Endothelial cell of umbilical vein (primary cell): Measurements from ENCODE around the gene VPS35. TPM values are rescaled to one million over a fixed set of nuclear protein-coding genes. Genes with fewer than 3 reads are reported as not detected.
"Not testable (repeated sequence)": the region's sequence is repeated elsewhere in the genome, so short reads cannot be mapped to it uniquely, and the experiment has no call there.

ENCODE experiments used
- BruUV-seq: library from RNA; stranded (reverse); fragments of 400-500 nt; replicated peaks from 2 replicates; lab custom pipeline; 2021; lab: Mats Ljungman, UMichigan
- CTCF ChIA-PET: fragments of 300-600, 350-600 bp; sonication (Branson Sonifier 250); formaldehyde crosslinking; loops from one replicate; lab custom pipeline; 2021; ENCODE audit warnings: antibody characterized with exemption, inconsistent platforms; lab: Charles Lee
- POLR2A ChIA-PET: fragments of 300-600, 350-600 bp; sonication (Branson Sonifier 250); formaldehyde crosslinking; loops from one replicate; lab custom pipeline; 2021; ENCODE audit warnings: antibody characterized with exemption, inconsistent platforms; lab: Charles Lee
- DNase-seq: peaks from one replicate; pipeline ENCODE4 v3.0.0-alpha.2; 2011; ENCODE audit warnings: low read depth, low spot score
- FAIRE-seq: peaks from 2 replicates; lab custom pipeline; 2011; peaks lifted over from hg19 to GRCh38; lab: Jason Lieb, UNC
- H2AFZ ChIP-seq: 2 replicates; pipeline ENCODE4 v1.6.0; 2012; ENCODE audit warnings: low read depth, low read length, control low read depth, inconsistent platforms
- H3K27ac ChIP-seq: 2 replicates; pipeline ENCODE4 v1.5.1; 2011; ENCODE audit warnings: low read depth, mild to moderate bottlenecking, control low read depth, low read length, moderate library complexity; ENCODE audit not compliant: insufficient read depth
- H3K27me3 ChIP-seq, 2 experiments: 2 replicates each; pipeline versions ENCODE4 v1.6.0 to v1.6.1; 2011; ENCODE audit warnings: low read length in 2 of 2, mixed read lengths in 1 of 2; ENCODE audit not compliant: control insufficient read depth in 2 of 2, insufficient read depth in 2 of 2
- H3K36me3 ChIP-seq, 2 experiments: 2 replicates in 1 of 2; 3 replicates in 1 of 2; pipeline ENCODE4 v1.5.1; 2011; ENCODE audit warnings: low read length in 2 of 2, mild to moderate bottlenecking in 1 of 2, moderate library complexity in 1 of 2; ENCODE audit not compliant: control insufficient read depth in 2 of 2, insufficient read depth in 2 of 2; ENCODE audit errors: extremely low read depth in 1 of 2
- H3K4me1 ChIP-seq: 3 replicates; pipeline ENCODE4 v1.5.1; 2011; ENCODE audit warnings: mild to moderate bottlenecking, low read length; ENCODE audit not compliant: control insufficient read depth, insufficient read depth; ENCODE audit errors: extremely low read depth
- H3K4me2 ChIP-seq: 2 replicates; pipeline ENCODE4 v1.6.1; 2011; ENCODE audit warnings: low read length, control low read depth, mixed read lengths; ENCODE audit not compliant: insufficient read depth
- H3K4me3 ChIP-seq, 3 experiments: fragments of 200-600 bp in 1 of 3; sonication (generic), shearing (Covaris generic) in 1 of 3; replicated peaks in 1 of 3; 2 replicates each; pipeline ENCODE4 v1.5.1; 2011 to 2016; ENCODE audit warnings: control low read depth in 3 of 3, low read length in 3 of 3, mild to moderate bottlenecking in 2 of 3, inconsistent platforms in 1 of 3, low read depth in 1 of 3, moderate library complexity in 1 of 3; ENCODE audit not compliant: insufficient read depth in 1 of 3
- H3K79me2 ChIP-seq: 2 replicates; pipeline ENCODE4 v1.6.0; 2012; ENCODE audit warnings: low read length, inconsistent platforms; ENCODE audit not compliant: control insufficient read depth, insufficient read depth
- H3K9ac ChIP-seq: replicated peaks from 2 replicates; pipeline ENCODE3; 2011; ENCODE audit warnings: low read length, control low read depth; ENCODE audit not compliant: insufficient read depth; ENCODE audit errors: extremely low read depth
- H3K9me1 ChIP-seq: replicated peaks from 3 replicates; pipeline ENCODE4 v1.6.0; 2011; ENCODE audit warnings: mild to moderate bottlenecking, low read length; ENCODE audit not compliant: control insufficient read depth, insufficient read depth; ENCODE audit errors: extremely low read depth
- H3K9me3 ChIP-seq: replicated peaks from 2 replicates; pipeline ENCODE4 v1.5.1; 2012; ENCODE audit warnings: low read length, inconsistent platforms; ENCODE audit not compliant: control insufficient read depth, insufficient read depth
- H4K20me1 ChIP-seq: replicated peaks from 2 replicates; pipeline ENCODE3; 2011; ENCODE audit warnings: mild to moderate bottlenecking, low read length; ENCODE audit not compliant: control insufficient read depth, insufficient read depth; ENCODE audit errors: extremely low read depth
- CTCF ChIP-seq, 2 donors: IDR thresholded peaks; 1 replicate in 1 of 2; 2 replicates in 1 of 2; pipeline ENCODE4 v1.5.1; 2011; ENCODE audit warnings: low read length in 2 of 2, mild to moderate bottlenecking in 2 of 2, moderate library complexity in 2 of 2, control low read depth in 1 of 2, inconsistent platforms in 1 of 2, low read depth in 1 of 2; ENCODE audit not compliant: insufficient read depth in 1 of 2; ENCODE audit errors: extremely low read depth in 1 of 2
- MAX ChIP-seq: IDR thresholded peaks from 2 replicates; pipeline ENCODE4 v1.6.1; 2011; ENCODE audit not compliant: insufficient read depth, insufficient read length
- dilution Hi-C: fragments of 300-500 bp; cut with MboI; formaldehyde crosslinking; loops from one replicate; pipeline ENCODE4 v1.15.0; 2019; ENCODE audit warnings: low sequenced_read_pairs; ENCODE audit not compliant: extremely low pct_ligation_motif_present
- intact Hi-C: fragments of 100-400 bp; cut with micrococcal nuclease; formaldehyde crosslinking; loops from one replicate; pipeline ENCODE4 v1.10.0; 2022
- polyA plus RNA-seq, 4 experiments: library from polyadenylated mRNA; depleted of rRNA in 3 of 4; stranded (reverse) in 3 of 4; unstranded in 1 of 4; fragments of >200 nt; gene quantifications; 2 replicates each; pipeline versions ENCODE4 v1.2.1 to v1.2.3, GENCODE V29; 2011 to 2012; ENCODE audit warnings: missing spikeins in 1 of 4
- total RNA-seq: library from RNA; stranded (reverse); gene quantifications from 2 replicates; pipeline ENCODE4 v1.2.3, GENCODE V29; 2021

VPS35 gene
- total and polyA plus RNA-seq, 2 donors (not counting 3 experiments of a cell fraction or from before 2014, with no cell fraction given): 19.7 to 102 TPM

DNA sequence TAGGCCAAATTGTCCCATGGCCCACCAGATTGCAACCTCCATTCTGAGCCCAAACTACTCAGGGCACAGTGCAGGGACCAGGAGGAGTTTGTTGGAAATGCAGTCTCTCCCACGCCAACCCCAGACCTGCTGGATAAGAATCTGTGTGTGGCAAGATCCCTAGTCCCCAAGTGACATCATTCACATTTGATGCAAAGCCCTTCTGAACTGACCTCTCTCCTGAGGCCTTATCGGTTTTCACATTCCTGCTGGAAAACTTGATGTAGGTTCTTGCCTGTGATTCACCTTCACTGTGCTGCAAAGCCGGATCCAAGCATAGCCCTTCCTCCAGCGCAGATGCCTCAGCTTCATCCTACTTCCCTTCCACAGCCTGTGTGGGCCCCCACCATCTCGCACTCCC lies 61.2 kb downstream of the VPS35 start:
- H3K4me1 ChIP-seq: no peaks in the 10 kb centered on the region
- TF ChIP-seq CTCF (IDR thresholded peaks at IDR 0.05; ENCODE audit: extremely low read depth in 1 of 2, insufficient read depth in 1 of 2, low read depth in 1 of 2, low read length in 2 of 2) (no peak), MAX (no peak)
- no peaks in the 10 kb centered on the region for H4K20me1 ChIP-seq
- H3K9ac ChIP-seq: no peak overlapping the region
- dilution Hi-C loops: no loop called here
- no TSS peak for BruUV-seq
- no peak overlapping the region for H3K27ac ChIP-seq
- H3K9me1 ChIP-seq: no peaks in the 10 kb centered on the region
- ChIA-PET CTCF (no interaction called here), POLR2A (no interaction called here)
- no peak overlapping the region for H3K4me2 ChIP-seq
- DNase-seq: no peak
- no peak for FAIRE-seq
- H3K4me3 ChIP-seq: no peak overlapping the region
- H3K27me3 ChIP-seq: no peaks in the 10 kb centered on the region
- intact Hi-C loops: loop anchor here (10.0 kb wide), 1 partner anchor 1537 kb away; no protein-coding TSS in a partner anchor
- H3K36me3 ChIP-seq: no peaks in the 10 kb centered on the region
- H2AFZ ChIP-seq: no peak overlapping the region
- H3K9me3 ChIP-seq: no peaks in the 10 kb centered on the region
- H3K79me2 ChIP-seq: no peaks in the 10 kb centered on the region

DNA sequence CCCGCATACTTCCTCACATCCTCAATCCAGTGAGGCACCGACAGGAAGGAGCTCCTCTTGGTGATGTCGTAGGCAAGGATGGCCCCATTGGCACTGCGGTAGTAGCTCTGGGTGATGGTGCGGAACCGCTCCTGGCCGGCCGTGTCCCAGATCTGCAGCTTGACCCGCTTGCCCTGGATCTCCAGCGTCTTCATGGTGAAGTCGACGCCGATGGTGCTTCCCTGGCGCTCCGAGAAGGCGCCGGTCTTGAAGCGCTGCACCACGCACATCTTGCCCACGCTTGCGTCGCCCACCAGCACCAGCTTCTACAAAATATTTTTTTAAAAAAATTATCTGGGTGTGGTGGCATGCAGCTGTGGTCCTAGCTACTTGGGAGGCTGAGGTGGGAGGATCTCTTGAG lies 62.3 kb downstream of the VPS35 start:
- BruUV-seq, H3K27ac ChIP-seq, H2AFZ ChIP-seq, H3K36me3 ChIP-seq, H3K9ac ChIP-seq, DNase-seq, FAIRE-seq, H3K4me2 ChIP-seq, CTCF ChIA-PET, H3K9me1 ChIP-seq, POLR2A ChIA-PET, H3K27me3 ChIP-seq, dilution Hi-C loops, H3K4me1 ChIP-seq, H3K4me3 ChIP-seq, H4K20me1 ChIP-seq, H3K9me3 ChIP-seq, H3K79me2 ChIP-seq: not testable (repeated sequence)
- intact Hi-C loops: loop anchor here (10.0 kb wide), 1 partner anchor 1538 kb away; no protein-coding TSS in a partner anchor

DNA sequence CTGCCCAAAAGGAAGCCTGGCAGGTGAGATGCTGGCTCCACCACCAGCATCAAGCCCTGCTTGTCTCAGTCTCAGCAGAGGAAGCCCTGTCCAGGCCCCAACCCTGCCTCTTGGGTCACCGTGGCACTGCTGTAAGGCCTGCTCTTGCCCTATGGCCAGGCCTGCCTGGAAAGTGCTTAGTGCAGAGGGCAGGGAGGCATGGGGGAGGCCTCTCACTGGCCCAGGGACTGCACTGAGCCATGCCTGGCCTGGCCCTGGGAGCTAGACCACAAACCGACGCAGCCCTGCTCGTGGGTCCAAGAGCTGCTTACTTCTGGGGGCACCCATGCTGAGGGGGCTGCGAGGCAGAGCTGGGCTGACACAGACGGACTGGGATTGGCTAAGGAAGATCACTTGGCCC lies 64.1 kb downstream of the VPS35 start:
- POLR2A ChIA-PET: not testable (repeated sequence)

More for the DNA sequence above, 64.1 kb downstream of the VPS35 start:
- H3K27me3 ChIP-seq, H3K36me3 ChIP-seq, H3K9me1 ChIP-seq, BruUV-seq, CTCF ChIA-PET, FAIRE-seq, dilution Hi-C loops, H3K4me1 ChIP-seq, H3K4me2 ChIP-seq, H3K9ac ChIP-seq, H2AFZ ChIP-seq, H3K27ac ChIP-seq, H3K4me3 ChIP-seq, DNase-seq, H3K9me3 ChIP-seq, H4K20me1 ChIP-seq: not testable (repeated sequence)
- H3K79me2 ChIP-seq: peaks cover 12% of the 10 kb centered on the region
- intact Hi-C loops: loop anchor here (10.0 kb wide), 1 partner anchor 1540 kb away; no protein-coding TSS in a partner anchor
